ENCODE measurements around the gene TTLL9. TPM values are rescaled to one million over a fixed set of nuclear protein-coding genes. Genes with fewer than 3 reads are reported as not detected.

Gene TTLL9
- total RNA-seq, 4 donors from 2014 or later: 0.40 to 1.5 (median 1.2) TPM

- intact Hi-C loops (cut with DNase I): no loop called here
- Histone ChIP-seq H3K9me3 (no peaks in the 10 kb centered on the region), H3K27ac (no peak overlapping the region), H3K4me1 (no peaks in the 10 kb centered on the region), H3K4me3 (replicated peaks in 1 of 3) (no peak overlapping the region), H3K36me3 (no peaks in the 10 kb centered on the region), H3K27me3 (no peaks in the 10 kb centered on the region)
- TF ChIP-seq POLR2A (IDR thresholded peaks at IDR 0.05) (no peak), CTCF (IDR thresholded peaks at IDR 0.05) (no peak)
- DNase-seq: no peak
- WGBS, 2 donors: 89 to 92% methylated on average over 4 of the region's 4 CpGs
Observed at GRCh38 chr20:31910071-31910803, 39.8 kb downstream of the TTLL9 start.

GRCh38 chr20:31913431-31914157 is 43.2 kb downstream of the TTLL9 start:
- H3K4me1 ChIP-seq: no peaks in the 10 kb centered on the region
- 69 to 75% methylated on average over 9 to 15 of the region's 15 CpGs for WGBS, 2 donors

GRCh38 chr20:31914170-31914569 is 43.7 kb downstream of the TTLL9 start:
- intact Hi-C loops (cut with DNase I): no loop called here
- H3K9me3 ChIP-seq: no peaks in the 10 kb centered on the region
- WGBS, 2 donors: 87 to 89% methylated on average over 5 of the region's 5 CpGs
- no peaks in the 10 kb centered on the region for H3K4me1 ChIP-seq
- H3K27me3 ChIP-seq: no peaks in the 10 kb centered on the region
- no peak for DNase-seq
- H3K36me3 ChIP-seq: no peaks in the 10 kb centered on the region
- TF ChIP-seq POLR2A (IDR thresholded peaks at IDR 0.05) (no peak), CTCF (IDR thresholded peaks at IDR 0.05) (no peak)
- no peak overlapping the region for H3K27ac ChIP-seq
- no peak overlapping the region for H3K4me3 ChIP-seq (replicated peaks in 1 of 3)

More at GRCh38 chr20:31913431-31914157, 43.2 kb downstream of the TTLL9 start:
- intact Hi-C loops (cut with DNase I): no loop called here
- H3K36me3 ChIP-seq: no peaks in the 10 kb centered on the region
- no peaks in the 10 kb centered on the region for H3K9me3 ChIP-seq
- H3K27ac ChIP-seq: no peak overlapping the region
- TF ChIP-seq POLR2A (IDR thresholded peaks at IDR 0.05) (no peak), CTCF (IDR thresholded peaks at IDR 0.05) (no peak)
- H3K4me3 ChIP-seq (replicated peaks in 1 of 3): no peak overlapping the region
- DNase-seq: no peak
- no peaks in the 10 kb centered on the region for H3K27me3 ChIP-seq

- H3K4me1 ChIP-seq: no peaks in the 10 kb centered on the region
- DNase-seq: no peak
- no peaks in the 10 kb centered on the region for H3K9me3 ChIP-seq
- H3K27ac ChIP-seq: no peak overlapping the region
- intact Hi-C loops (cut with DNase I): no loop called here
- H3K27me3 ChIP-seq: no peaks in the 10 kb centered on the region
- H3K4me3 ChIP-seq (replicated peaks in 1 of 3): no peak overlapping the region
- no peaks in the 10 kb centered on the region for H3K36me3 ChIP-seq
- WGBS, 2 donors: 89% methylated on average over 7 of the region's 7 CpGs
- no peak for TF ChIP-seq POLR2A (IDR thresholded peaks at IDR 0.05)
- no peak for TF ChIP-seq CTCF (IDR thresholded peaks at IDR 0.05)
Observed at GRCh38 chr20:31915491-31916280, 45.3 kb downstream of the TTLL9 start.

All from thyroid gland (tissue), 4 donors.